Activated T-cell treated with anti-CD3 and anti-CD28 coated beads, Interleukin-2, amount 50 U/mL, for 72 hours (primary cell): Measurements from ENCODE around the gene CFAP46. TPM values are rescaled to one million over a fixed set of nuclear protein-coding genes. Genes with fewer than 3 reads are reported as not detected.
"Not testable (repeated sequence)": the region's sequence is repeated elsewhere in the genome, so short reads cannot be mapped to it uniquely, and the experiment has no call there.

ENCODE experiments used
- ATAC-seq, 2 donors: fragments of 150-1000 bp; cut with Tn5 transposase; replicated peaks in 1 of 2; 2 replicates each; pipeline ENCODE4 v1.10.0; 2021; ENCODE audit warnings: moderate library complexity in 2 of 2, mild to moderate bottlenecking in 1 of 2
- DNase-seq, 2 donors: peaks; one replicate each; pipeline ENCODE4 v3.0.0; 2021 to 2022; ENCODE audit warnings: mixed read lengths in 1 of 2
- H3K27ac Mint-ChIP-seq: one replicate; pipeline ENCODE4 v1.8.0; 2022; ENCODE audit warnings: mild to moderate bottlenecking, moderate library complexity, mixed read lengths
- H3K27me3 Mint-ChIP-seq: one replicate; pipeline ENCODE4 v1.8.0; 2022; ENCODE audit warnings: low read depth, mixed read lengths
- H3K36me3 Mint-ChIP-seq, 2 donors: one replicate each; pipeline ENCODE4 v1.8.0; 2022; ENCODE audit warnings: mixed read lengths in 2 of 2, mild to moderate bottlenecking in 1 of 2; ENCODE audit not compliant: insufficient read depth in 2 of 2
- H3K4me1 Mint-ChIP-seq: one replicate; pipeline ENCODE4 v1.8.0; 2022; ENCODE audit warnings: low read depth, mixed read lengths
- H3K4me3 Mint-ChIP-seq, 2 donors: one replicate each; pipeline ENCODE4 v1.8.0; 2022; ENCODE audit warnings: mild to moderate bottlenecking in 2 of 2, mixed read lengths in 2 of 2, moderate library complexity in 2 of 2
- H3K9me3 Mint-ChIP-seq, 2 donors: one replicate each; pipeline ENCODE4 v1.8.0; 2022; ENCODE audit warnings: mixed read lengths in 2 of 2
- total RNA-seq, 2 donors: library from RNA; stranded (reverse); gene quantifications; one replicate each; pipeline ENCODE4 v1.2.3, GENCODE V29; 2022

CFAP46 gene
- total RNA-seq, 2 donors from 2014 or later: 0.16 to 0.26 TPM

DNA sequence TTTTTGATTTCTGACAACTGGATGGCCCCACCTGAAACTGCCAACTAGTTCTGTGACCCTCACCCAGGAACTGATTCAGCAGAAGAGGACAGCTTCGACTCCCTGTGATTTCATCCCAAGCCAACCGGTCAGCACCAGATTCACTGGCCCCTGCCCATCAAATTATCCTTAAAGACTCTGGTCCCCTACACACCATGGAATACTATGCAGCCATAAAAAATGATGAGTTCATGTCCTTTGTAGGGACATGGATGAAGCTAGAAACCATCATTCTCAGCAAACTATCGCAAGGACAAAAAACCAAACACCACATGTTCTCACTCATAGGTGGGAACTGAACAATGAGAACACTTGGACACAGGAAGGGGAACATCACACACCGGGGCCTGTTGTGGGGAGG is 13.9 kb upstream of the CFAP46 start:
- H3K4me3 Mint-ChIP-seq, H3K36me3 Mint-ChIP-seq, H3K4me1 Mint-ChIP-seq, ATAC-seq, H3K27ac Mint-ChIP-seq, H3K9me3 Mint-ChIP-seq, DNase-seq: not testable (repeated sequence)
- peaks cover 21% of the 10 kb centered on the region for H3K27me3 Mint-ChIP-seq

DNA sequence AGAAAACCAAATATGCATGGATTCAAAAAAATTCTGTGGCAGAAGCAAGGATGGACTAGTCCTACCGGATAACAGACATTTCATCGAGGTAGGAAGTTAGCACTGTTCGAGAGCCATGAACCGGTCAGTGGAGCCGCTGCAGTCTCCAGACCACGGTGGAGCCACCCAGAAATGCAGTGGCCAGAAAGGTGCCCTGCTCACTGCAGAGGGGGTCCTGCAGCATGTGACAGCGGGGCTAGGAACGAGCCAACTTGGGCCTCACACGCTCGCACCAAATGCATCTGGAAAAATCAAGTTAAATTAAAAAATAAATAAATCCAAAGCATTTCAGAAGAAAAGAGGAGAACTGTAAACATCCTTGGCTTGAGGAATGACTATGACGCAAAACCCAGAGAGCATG is 13.1 kb upstream of the CFAP46 start:
- Mint-ChIP-seq H3K36me3 (no peaks in the 10 kb centered on the region), H3K4me3 (no peak overlapping the region), H3K4me1 (no peaks in the 10 kb centered on the region), H3K9me3 (no peaks in the 10 kb centered on the region), H3K27me3 (peaks cover 29% of the 10 kb centered on the region), H3K27ac (no peak overlapping the region)
- ATAC-seq (no peak), DNase-seq (no peak)

- DNase-seq (no peak), ATAC-seq (no peak)
- Mint-ChIP-seq H3K4me3 (no peak overlapping the region), H3K27ac (no peak overlapping the region), H3K4me1 (no peaks in the 10 kb centered on the region), H3K36me3 (no peaks in the 10 kb centered on the region), H3K9me3 (no peaks in the 10 kb centered on the region), H3K27me3 (peaks cover 43% of the 10 kb centered on the region)
These were observed 11.1 kb upstream of the CFAP46 start for GRCh38 chr10:132953428-132953827.

- Mint-ChIP-seq H3K27ac (no peak overlapping the region), H3K9me3 (peaks cover 1 to 4% of the 10 kb centered on the region in 2 donors), H3K27me3 (peaks cover 43% of the 10 kb centered on the region), H3K4me3 (no peak overlapping the region), H3K4me1 (no peaks in the 10 kb centered on the region), H3K36me3 (no peaks in the 10 kb centered on the region)
- no peak for ATAC-seq
- DNase-seq: no peak
These were observed 9.6 kb upstream of the CFAP46 start for GRCh38 chr10:132951926-132952325.

DNA sequence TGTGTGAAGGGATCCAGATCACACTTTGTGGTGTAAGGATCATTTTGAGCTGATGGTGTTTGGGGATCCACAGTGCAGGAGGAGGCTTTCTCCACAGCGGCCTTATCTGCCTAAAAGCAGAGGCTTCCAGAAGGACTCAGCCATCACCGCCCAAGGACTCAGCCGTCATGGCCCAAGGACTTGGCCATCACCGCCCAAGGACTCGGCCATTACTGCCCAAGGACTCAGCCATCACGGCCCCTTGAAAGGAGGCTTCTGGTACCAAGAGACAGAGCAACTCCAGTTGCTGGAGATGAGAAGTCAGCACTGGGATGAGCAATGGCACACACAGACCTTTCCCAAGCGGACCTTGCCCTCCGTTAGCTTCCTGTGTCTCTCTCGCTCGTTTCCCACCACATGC is 6.0 kb upstream of the CFAP46 start:
- H3K27me3 Mint-ChIP-seq: peaks cover 44% of the 10 kb centered on the region
- peaks cover 1 to 4% of the 10 kb centered on the region in 2 donors for H3K9me3 Mint-ChIP-seq
- no peak for ATAC-seq
- no peak overlapping the region for H3K4me3 Mint-ChIP-seq
- no peaks in the 10 kb centered on the region for H3K4me1 Mint-ChIP-seq
- no peaks in the 10 kb centered on the region for H3K36me3 Mint-ChIP-seq
- DNase-seq: no peak
- no peak overlapping the region for H3K27ac Mint-ChIP-seq

- Mint-ChIP-seq H3K27ac (no peak overlapping the region), H3K4me3 (no peak overlapping the region), H3K36me3 (no peaks in the 10 kb centered on the region), H3K9me3 (peaks cover 1 to 4% of the 10 kb centered on the region in 2 donors), H3K27me3 (peaks cover 46% of the 10 kb centered on the region), H3K4me1 (peaks cover 2% of the 10 kb centered on the region)
- ATAC-seq (no peak), DNase-seq (no peak)
These were observed 5.5 kb upstream of the CFAP46 start for GRCh38 chr10:132947843-132948242.

DNA sequence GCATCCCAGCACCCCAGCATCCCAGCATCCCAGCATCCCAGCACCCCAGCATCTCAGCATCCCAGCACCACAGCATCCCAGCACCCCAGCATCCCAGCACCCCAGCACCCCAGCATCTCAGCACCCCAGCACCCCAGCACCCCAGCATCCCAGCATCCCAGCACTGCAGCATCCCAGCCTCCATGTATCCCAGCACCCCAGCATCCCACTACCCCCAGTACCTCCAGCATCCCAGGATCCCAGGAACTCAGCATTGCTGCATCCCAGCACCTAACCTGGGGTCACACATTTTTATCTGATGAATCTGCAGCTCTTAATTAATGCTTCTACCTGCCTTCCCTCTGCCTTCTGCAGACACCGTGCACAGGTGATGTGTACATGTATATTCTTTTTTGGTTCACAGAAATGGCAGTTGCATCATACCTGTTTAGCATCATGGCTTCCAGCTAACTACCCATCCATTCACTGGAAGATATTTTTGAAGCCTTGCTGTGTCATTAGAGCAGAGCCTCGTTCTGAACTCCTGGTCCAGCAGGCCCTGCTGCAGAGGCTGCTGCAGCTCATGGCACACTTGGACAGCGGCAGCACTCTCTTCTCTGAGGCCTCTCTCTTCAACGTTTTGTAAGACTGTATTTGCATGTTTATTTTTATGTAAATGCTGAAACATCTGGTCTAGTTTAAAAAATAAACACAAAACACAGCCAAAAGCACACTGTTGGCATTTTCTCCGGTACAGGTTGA is 4.6 kb upstream of the CFAP46 start:
- Mint-ChIP-seq H3K4me3 (no peak overlapping the region), H3K4me1 (peaks cover 6% of the 10 kb centered on the region), H3K9me3 (peaks cover 1 to 4% of the 10 kb centered on the region in 2 donors), H3K36me3 (no peaks in the 10 kb centered on the region), H3K27ac (no peak overlapping the region), H3K27me3 (peaks cover 51% of the 10 kb centered on the region)
- no peak for DNase-seq
- no peak for ATAC-seq

GRCh38 chr10:132946311-132946710 is 3.9 kb upstream of the CFAP46 start:
- Mint-ChIP-seq H3K9me3 (peaks cover 1 to 4% of the 10 kb centered on the region in 2 donors), H3K27me3 (peaks cover 51% of the 10 kb centered on the region), H3K4me3 (no peak overlapping the region), H3K36me3 (no peaks in the 10 kb centered on the region), H3K27ac (no peak overlapping the region), H3K4me1 (peaks cover 6% of the 10 kb centered on the region)
- ATAC-seq: no peak
- no peak for DNase-seq

DNA sequence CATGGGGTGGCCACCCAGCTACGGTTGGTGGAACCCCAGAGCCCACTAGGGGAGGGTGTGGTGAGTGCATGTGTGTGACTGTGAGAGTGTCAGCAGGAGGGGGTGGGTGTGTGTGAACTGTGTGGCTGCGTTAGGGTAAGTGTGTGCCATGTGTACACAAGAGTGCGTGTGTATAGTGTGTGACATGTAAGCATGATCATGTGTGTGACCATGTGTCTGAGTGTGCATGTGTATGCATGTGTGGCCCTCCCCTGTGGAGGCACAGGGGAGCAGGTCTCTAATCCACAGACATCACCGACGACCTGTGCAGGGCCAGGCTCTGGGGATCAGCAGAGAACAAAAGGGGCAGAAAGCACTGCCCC is 3.5 kb upstream of the CFAP46 start:
- ATAC-seq (no peak), DNase-seq (no peak)
- Mint-ChIP-seq H3K36me3 (no peaks in the 10 kb centered on the region), H3K4me1 (peaks cover 6% of the 10 kb centered on the region), H3K4me3 (no peak overlapping the region), H3K27me3 (peaks cover 51% of the 10 kb centered on the region), H3K9me3 (peaks cover 1 to 4% of the 10 kb centered on the region in 2 donors), H3K27ac (no peak overlapping the region)

DNA sequence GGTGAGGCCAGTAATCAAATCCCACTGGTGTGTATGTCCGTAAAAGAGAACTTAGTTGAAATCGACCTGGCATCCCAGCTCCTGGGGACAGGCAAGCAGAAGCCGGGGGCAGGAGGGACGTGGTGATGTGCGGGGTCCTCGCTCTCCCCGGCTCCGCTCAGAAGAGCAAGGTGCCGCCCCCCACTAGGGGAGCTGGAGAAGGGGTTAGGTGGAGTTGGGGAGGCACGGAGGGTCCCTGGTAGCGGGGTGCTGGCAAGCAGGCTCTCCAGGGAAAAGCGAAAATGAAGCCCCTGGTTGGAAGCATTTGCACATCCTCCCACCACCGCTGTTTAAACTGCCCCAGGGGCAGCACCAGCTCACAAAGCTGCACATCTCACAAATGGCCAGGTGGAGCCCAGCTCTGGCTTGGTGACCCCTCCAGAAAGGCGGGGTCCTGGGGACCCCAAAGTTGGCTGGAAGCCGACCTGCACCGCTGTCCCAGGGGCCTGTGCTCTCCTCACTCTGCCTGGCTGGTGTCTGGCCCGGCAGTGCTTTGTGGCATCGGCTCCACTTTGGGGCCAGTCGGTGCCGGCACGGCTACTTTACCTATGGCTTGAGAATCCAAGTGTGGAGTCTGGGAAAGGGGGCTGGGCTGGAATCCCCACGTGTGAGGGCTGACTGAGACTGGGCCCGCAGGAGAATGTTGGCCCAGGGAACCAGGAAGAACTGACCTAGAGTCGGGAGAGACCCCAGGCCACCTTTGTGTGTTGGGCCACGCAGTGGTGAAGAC is 2.9 kb upstream of the CFAP46 start:
- Mint-ChIP-seq H3K4me3 (no peak overlapping the region), H3K9me3 (peaks cover 1 to 4% of the 10 kb centered on the region in 2 donors), H3K27ac (no peak overlapping the region), H3K4me1 (peaks cover 6% of the 10 kb centered on the region), H3K27me3 (peaks cover 49% of the 10 kb centered on the region), H3K36me3 (no peaks in the 10 kb centered on the region)
- ATAC-seq (no peak), DNase-seq (no peak)

- Mint-ChIP-seq H3K4me3 (no peak overlapping the region), H3K36me3 (no peaks in the 10 kb centered on the region), H3K27me3 (peaks cover 51% of the 10 kb centered on the region), H3K27ac (no peak overlapping the region), H3K4me1 (peaks cover 6% of the 10 kb centered on the region), H3K9me3 (peaks cover 1 to 4% of the 10 kb centered on the region in 2 donors)
- ATAC-seq: no peak
- no peak for DNase-seq
These were observed 2.1 kb upstream of the CFAP46 start for GRCh38 chr10:132944510-132944909.

DNA sequence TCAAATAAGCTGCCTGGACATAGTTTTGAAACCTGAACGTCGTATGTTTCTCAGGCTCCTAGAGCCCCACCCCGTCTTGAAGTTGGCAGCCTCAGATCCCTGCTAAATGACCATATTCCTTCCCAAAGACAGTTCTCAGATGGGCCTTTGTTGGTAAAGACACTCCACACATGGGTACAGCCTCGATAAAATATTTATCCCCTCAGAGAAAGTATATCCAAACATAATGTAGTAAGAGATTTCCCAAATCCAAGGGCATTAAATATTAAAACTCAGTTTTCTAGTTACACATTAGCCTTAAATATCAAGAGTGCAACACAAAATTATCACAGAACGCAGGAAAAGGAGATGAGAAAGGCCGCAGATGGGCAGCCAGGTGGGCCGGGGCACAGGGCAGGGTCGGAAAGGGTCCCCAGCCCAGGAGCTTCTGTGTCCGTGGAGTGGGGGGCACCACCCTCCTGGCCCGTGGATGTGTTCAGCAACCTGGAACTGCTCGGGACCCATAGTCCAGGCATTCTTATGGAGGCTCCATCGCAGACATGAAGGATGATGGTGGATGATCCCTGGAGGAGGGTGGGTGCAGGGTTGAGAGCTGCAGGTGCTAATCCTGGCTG is 1.5 kb upstream of the CFAP46 start:
- peaks cover 1 to 4% of the 10 kb centered on the region in 2 donors for H3K9me3 Mint-ChIP-seq
- peaks cover 6% of the 10 kb centered on the region for H3K4me1 Mint-ChIP-seq
- H3K27ac Mint-ChIP-seq: no peak overlapping the region
- no peaks in the 10 kb centered on the region for H3K36me3 Mint-ChIP-seq
- ATAC-seq (no peak), DNase-seq (no peak)
- H3K27me3 Mint-ChIP-seq: peaks cover 51% of the 10 kb centered on the region
- no peak overlapping the region for H3K4me3 Mint-ChIP-seq

DNA sequence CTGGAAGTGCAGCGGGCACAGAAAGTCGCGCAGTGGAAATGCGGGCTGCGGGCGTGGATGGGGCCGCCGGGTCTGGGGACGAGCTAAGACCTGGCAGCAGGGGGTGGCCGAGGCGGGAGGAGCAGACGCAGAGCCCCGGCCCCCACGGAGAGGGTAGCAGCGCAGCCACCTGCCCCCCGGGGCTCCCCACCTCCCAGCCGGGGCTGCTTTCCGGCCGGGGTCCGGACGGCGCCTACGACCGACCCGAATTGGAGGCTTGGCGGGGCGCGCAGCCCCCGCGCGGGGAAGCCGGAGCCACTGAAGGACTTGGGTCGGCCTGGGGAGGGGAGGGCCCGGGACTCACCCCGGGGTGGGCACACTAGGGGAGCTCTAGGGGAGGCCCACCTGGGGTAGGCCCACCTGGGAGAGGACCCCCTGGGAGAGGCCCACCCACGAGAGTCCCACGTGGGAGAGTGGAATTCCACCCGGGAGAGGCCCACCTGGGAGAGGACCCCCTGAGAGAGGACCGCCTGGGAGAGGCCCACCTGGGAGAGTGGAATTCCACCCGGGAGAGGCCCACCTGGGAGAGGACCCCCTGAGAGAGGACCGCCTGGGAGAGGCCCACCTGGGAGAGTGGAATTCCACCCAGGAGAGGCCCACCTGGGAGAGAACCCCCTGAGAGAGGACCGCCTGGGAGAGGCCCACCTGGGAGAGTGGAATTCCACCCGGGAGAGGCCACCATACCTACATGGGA is 854 bp upstream of the CFAP46 start:
- no peak for ATAC-seq
- Mint-ChIP-seq H3K36me3 (no peaks in the 10 kb centered on the region), H3K27ac (no peak overlapping the region), H3K4me1 (peaks cover 6% of the 10 kb centered on the region), H3K4me3 (peak overlapping the region; percentile 66 to 78), H3K27me3 (peaks cover 58% of the 10 kb centered on the region), H3K9me3 (peaks cover 1 to 4% of the 10 kb centered on the region in 2 donors)
- DNase-seq: no peak
